Esophagus muscularis mucosa (tissue), 4 donors: Measurements from ENCODE around the gene PGAM1. TPM values are rescaled to one million over a fixed set of nuclear protein-coding genes. Genes with fewer than 3 reads are reported as not detected.

Experiments
- DNase-seq: peaks from one replicate; pipeline ENCODE4 v3.0.0-alpha.2; 2017; ENCODE audit errors: extremely low spot score
- H3K27ac ChIP-seq, 4 donors: fragments of 200-600 bp; sonication (generic); replicated peaks in 1 of 4; 1 replicate in 3 of 4; 2 replicates in 1 of 4; pipeline ENCODE4 v1.5.1; 2016 to 2019; ENCODE audit warnings: mild to moderate bottlenecking in 1 of 4
- H3K27me3 ChIP-seq, 4 donors: fragments of 200-600 bp; sonication (generic); one replicate each; pipeline versions ENCODE4 v1.5.1 to v1.6.0; 2016 to 2019
- H3K36me3 ChIP-seq, 4 donors: fragments of 200-600 bp; sonication (generic); one replicate each; pipeline ENCODE4 v1.5.1; 2016 to 2019
- H3K4me1 ChIP-seq, 4 donors: fragments of 200-600 bp; sonication (generic); one replicate each; pipeline ENCODE4 v1.5.1; 2016 to 2019
- H3K4me3 ChIP-seq, 4 donors: fragments of 200-600 bp; sonication (generic); 1 replicate in 2 of 4; 2 replicates in 2 of 4; pipeline ENCODE4 v1.5.1; 2016 to 2019; ENCODE audit warnings: mild to moderate bottlenecking in 4 of 4, moderate library complexity in 1 of 4
- H3K9me3 ChIP-seq, 4 donors: fragments of 200-600 bp; sonication (generic); 1 replicate in 3 of 4; 2 replicates in 1 of 4; pipeline ENCODE4 v1.5.1; 2016 to 2019
- EP300 ChIP-seq: sonication (generic); formaldehyde crosslinking; IDR thresholded peaks from one replicate; pipeline ENCODE4 v1.6.1; 2017; ENCODE audit warnings: antibody characterized with exemption
- POLR2A ChIP-seq: fragments of 450-650 bp; IDR thresholded peaks from one replicate; pipeline ENCODE4 v1.6.1; 2017; ENCODE audit warnings: antibody characterized with exemption, moderate library complexity, mild to moderate bottlenecking, low read depth
- POLR2AphosphoS5 ChIP-seq, 2 donors: sonication (generic); formaldehyde crosslinking; IDR thresholded peaks; one replicate each; pipeline ENCODE4 v1.6.1; 2017; ENCODE audit warnings: antibody characterized with exemption in 2 of 2
- WGBS: methylation state at CpG from one replicate; pipeline ENCODE4 v1.1.5; 2018; 5-methylcytosine and 5-hydroxymethylcytosine counted together
- intact Hi-C: fragments of 100-400 bp; cut with DNase I; formaldehyde crosslinking; loops from one replicate; pipeline ENCODE4 v1.15.1; 2023
- total RNA-seq, 4 donors: library from RNA; depleted of rRNA; stranded (reverse); fragments of >200 nt; gene quantifications; one replicate each; pipeline versions ENCODE4 v1.1.0 to v1.2.1, GENCODE V29; 2016
- TF ChIP-seq, protein P1 (sequence below), 3 experiments: fragments of 200-600 bp in 2 of 3; fragments of 450-650 bp in 1 of 3; sonication (generic) in 2 of 3; IDR thresholded peaks; one replicate each; pipeline ENCODE4 v1.5.1; 2017 to 2019; ENCODE audit warnings: antibody characterized with exemption in 3 of 3, mild to moderate bottlenecking in 2 of 3, moderate library complexity in 1 of 3

The PGAM1 gene
- total RNA-seq, 4 donors from 2014 or later, result 282 to 381 (median 321) TPM

DNA sequence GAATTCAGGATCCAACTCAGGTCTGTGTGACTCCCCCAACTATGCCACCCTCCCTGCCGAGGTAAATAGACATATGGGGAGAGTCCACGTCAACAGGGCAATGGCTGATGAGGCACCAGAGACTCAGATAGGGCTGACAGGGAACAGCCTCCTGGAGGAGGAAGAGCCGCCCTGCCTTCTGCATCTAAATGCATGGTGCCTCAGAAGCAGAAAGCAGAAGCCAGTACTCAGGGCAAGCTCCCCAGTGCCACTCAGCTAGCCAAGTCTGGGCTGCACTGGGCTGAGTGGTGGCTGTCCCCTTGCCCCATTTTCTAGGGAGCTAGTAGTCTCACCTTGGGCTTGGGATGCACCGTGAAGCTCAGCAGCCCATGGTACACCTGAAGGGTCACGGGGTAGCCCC, 35.9 kb upstream of the PGAM1 start:
- Histone ChIP-seq H3K36me3 (peaks cover 20 to 98% (median 89%) of the 10 kb centered on the region in 4 donors), H3K9me3 (no peaks in the 10 kb centered on the region), H3K27me3 (no peaks in the 10 kb centered on the region), H3K4me3 (no peak overlapping the region), H3K27ac (no peak overlapping the region), H3K4me1 (peaks cover 0 to 7% (median 0%) of the 10 kb centered on the region in 4 donors)
- TF ChIP-seq, protein P1, sequence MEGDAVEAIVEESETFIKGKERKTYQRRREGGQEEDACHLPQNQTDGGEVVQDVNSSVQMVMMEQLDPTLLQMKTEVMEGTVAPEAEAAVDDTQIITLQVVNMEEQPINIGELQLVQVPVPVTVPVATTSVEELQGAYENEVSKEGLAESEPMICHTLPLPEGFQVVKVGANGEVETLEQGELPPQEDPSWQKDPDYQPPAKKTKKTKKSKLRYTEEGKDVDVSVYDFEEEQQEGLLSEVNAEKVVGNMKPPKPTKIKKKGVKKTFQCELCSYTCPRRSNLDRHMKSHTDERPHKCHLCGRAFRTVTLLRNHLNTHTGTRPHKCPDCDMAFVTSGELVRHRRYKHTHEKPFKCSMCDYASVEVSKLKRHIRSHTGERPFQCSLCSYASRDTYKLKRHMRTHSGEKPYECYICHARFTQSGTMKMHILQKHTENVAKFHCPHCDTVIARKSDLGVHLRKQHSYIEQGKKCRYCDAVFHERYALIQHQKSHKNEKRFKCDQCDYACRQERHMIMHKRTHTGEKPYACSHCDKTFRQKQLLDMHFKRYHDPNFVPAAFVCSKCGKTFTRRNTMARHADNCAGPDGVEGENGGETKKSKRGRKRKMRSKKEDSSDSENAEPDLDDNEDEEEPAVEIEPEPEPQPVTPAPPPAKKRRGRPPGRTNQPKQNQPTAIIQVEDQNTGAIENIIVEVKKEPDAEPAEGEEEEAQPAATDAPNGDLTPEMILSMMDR (IDR thresholded peaks at IDR 0.05), result no peak
- 85% methylated on average over 5 of the region's 5 CpGs for WGBS
- DNase-seq, result no peak
- intact Hi-C loops, result no loop called here

GRCh38 chr10:97393034-97393573, 32.9 kb upstream of the PGAM1 start:
- Histone ChIP-seq H3K27ac (no peak overlapping the region), H3K36me3 (peaks cover 23 to 96% (median 88%) of the 10 kb centered on the region in 4 donors), H3K4me1 (no peaks in the 10 kb centered on the region), H3K9me3 (no peaks in the 10 kb centered on the region), H3K4me3 (no peak overlapping the region), H3K27me3 (no peaks in the 10 kb centered on the region)
- WGBS, result 91% methylated on average over 8 of the region's 8 CpGs
- intact Hi-C loops, result no loop called here
- TF ChIP-seq, protein P1 (IDR thresholded peaks at IDR 0.05), result no peak
- TF ChIP-seq POLR2AphosphoS5 (IDR thresholded peaks at IDR 0.05), result no peak
- no peak for TF ChIP-seq EP300
- TF ChIP-seq POLR2A, result no peak
- DNase-seq, result no peak

- peaks cover 10 to 16% (median 13%) of the 10 kb centered on the region in 4 donors for H3K4me1 ChIP-seq
- H3K36me3 ChIP-seq, result peaks cover 8 to 72% (median 61%) of the 10 kb centered on the region in 4 donors
- intact Hi-C loops, result no loop called here
- no peak for TF ChIP-seq EP300
- TF ChIP-seq, protein P1 (IDR thresholded peaks at IDR 0.05), result no peak
- no peak for TF ChIP-seq POLR2A
- TF ChIP-seq POLR2AphosphoS5 (IDR thresholded peaks at IDR 0.05), result no peak
- no peaks in the 10 kb centered on the region for H3K9me3 ChIP-seq
- H3K27ac ChIP-seq, result no peak overlapping the region
- WGBS, result 98% methylated on average over 4 of the region's 4 CpGs
- no peak for DNase-seq
- H3K4me3 ChIP-seq, result no peak overlapping the region
- no peaks in the 10 kb centered on the region for H3K27me3 ChIP-seq
These were observed 29.9 kb upstream of the PGAM1 start for GRCh38 chr10:97396056-97396455.

GRCh38 chr10:97399843-97400545, 26.0 kb upstream of the PGAM1 start:
- H3K4me3 ChIP-seq, result peak overlapping the region; percentile 69 to 81 (median 74)
- H3K36me3 ChIP-seq, result peaks cover 8 to 33% (median 25%) of the 10 kb centered on the region in 4 donors
- no peaks in the 10 kb centered on the region for H3K9me3 ChIP-seq
- H3K4me1 ChIP-seq, result peaks cover 10 to 20% (median 16%) of the 10 kb centered on the region in 4 donors
- intact Hi-C loops, result loop anchor here (2.0 to 5.0 kb wide), 2 partner anchors 65 to 152 kb away; partner anchors contain the start of gene FRAT2
- WGBS, result 46% methylated on average over 20 of the region's 21 CpGs
- peak overlapping the region in 3 of 4 donors; percentile 77 to 82 (median 78) for H3K27ac ChIP-seq
- H3K27me3 ChIP-seq, result no peaks in the 10 kb centered on the region
- no peak for DNase-seq
- no peak for TF ChIP-seq POLR2AphosphoS5 (IDR thresholded peaks at IDR 0.05)
- TF ChIP-seq, protein P1 (IDR thresholded peaks at IDR 0.05), result no peak
- TF ChIP-seq POLR2A, result no peak
- no peak for TF ChIP-seq EP300
